ENCODE data around the gene SUSD5.
"Not testable (repeated sequence)": the region's sequence is repeated elsewhere in the genome, so short reads cannot be mapped to it uniquely, and the experiment has no call there.

Gene SUSD5

DNA sequence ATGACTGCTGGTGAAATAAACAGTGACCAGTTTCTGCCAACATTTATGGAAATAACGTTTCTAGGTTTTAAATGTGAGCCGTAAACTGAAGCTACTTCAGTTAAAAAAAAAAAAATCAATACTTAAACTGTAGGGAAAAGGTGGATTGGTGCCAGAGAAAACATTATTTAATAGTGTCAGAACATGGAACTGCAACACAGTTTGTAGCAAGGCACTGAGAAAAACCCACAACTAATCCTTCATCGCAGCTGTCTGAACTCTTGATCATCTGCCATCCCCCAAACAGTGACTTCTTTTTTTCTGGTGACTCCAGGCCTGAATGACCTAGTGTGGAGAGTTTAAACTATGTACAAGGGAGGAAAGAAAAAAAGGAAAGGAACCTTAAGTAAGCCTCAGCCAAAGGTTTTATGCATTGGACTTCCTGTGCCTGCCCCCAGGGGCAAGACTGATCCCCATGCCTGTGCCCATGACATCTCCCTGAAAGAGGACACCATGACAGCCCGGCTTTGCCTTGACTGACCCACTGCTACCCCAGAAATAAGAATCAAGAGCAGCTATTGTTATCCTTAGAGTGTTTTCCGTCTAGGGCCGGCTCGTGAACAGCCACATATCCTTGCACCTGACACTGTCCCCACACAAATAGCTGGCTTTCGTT is 71.7 kb downstream of the SUSD5 start:
- no peak for DNase-seq

DNA sequence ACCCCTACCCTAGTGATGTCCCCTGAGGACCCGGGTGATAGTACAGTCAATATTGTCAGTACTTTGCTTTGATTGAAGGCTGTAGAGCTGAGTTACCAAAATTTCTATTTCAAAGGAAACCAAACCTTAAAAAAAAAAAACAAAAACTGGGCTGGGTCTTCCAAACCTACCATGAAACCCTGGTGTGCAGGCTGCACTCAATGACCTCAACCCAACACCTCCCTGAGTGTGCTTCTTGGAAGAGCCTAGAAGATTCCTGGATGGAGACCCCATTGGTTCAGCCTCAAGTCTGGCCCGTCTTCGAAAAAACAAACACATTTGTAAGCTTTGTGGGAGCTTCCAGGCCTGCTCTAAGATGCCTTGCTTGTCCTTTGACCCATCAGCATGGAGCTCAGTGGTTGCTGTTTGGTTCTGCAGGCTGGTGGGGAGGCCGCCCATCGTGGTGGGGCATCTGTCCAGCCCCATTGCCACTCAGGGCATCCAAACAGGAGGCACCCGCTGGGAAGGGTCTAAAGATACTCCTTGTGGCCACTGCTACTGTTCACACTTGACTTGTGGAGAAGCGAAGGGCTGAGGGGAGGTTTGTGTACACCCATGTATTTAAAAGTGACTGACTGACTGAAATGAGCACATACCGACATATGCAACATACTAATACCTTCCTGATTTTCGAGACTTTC is 72.6 kb downstream of the SUSD5 start:
- DNase-seq, result no peak

DNA sequence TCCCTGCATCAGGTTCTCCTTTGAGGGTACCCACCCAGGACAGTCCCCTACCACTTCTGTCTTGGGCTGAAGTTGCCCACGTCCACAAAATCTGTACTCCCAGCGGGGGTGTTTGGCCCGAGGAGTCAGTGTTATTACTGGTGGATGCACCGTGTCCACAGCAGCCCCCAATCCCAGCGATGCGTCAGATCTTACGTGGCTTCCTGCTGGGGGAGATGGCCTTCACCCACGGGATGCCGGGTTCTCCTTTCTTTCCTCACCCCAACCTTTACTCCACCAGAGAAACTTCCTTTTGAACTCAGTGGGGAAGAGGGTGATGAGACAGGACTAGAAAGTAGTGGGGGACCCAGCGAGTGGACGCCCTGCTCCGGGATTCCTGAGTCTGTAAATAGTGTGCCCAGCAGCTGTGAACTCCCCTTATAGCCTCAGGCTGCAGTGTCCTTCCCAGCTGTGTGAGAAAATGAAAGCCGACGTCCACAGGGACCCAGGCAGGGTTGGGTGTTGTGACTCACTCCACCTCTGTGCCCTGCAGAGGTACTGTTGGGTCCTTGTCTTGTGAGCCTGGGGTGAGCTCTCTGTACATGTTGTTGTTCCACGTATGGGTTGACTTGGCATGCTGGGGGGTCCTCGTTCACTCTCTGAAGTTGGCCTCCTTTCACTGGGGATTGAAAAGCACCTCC is 73.2 kb downstream of the SUSD5 start:
- no peak for DNase-seq

DNA sequence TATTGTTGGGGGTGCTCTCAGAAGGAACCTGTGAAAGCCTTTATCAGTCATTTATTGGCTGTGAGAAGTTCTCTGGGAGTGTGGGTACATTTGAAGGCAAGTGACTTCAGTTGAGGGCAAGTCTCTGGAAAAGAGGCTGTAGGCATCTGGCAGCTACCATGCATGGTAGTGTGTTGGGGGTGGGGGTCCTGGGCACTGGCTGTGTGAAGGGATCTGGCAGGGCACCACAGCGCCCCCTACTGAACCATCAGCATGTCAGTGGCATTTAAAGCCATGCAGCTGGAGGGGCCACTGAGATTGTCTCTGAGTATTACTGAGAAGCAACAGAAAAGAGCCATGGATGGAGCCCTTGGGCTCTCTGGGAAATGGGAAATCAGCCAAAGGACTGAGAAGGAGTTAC is 74.2 kb downstream of the SUSD5 start:
- DNase-seq, result peak; percentile 17

DNA sequence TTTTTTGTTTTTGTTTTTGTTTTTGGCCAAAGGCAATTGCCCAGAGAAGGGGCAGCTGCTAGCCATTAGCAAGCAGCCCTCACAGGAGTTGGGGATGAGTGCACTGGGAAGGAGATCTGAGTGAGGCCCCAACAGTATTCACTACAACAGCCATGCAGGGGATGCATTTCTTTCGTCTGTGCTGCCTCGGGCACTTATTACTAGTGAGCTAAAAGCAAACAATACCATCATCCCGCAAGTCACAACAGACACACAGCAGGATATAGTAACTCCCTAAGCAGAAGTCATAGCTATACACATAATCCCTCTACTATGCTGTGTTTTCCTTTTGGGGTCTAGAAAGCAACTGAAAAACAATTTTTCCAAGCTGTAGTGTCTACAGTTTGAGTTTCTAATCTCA is 77.6 kb downstream of the SUSD5 start:
- no peak for DNase-seq

DNA sequence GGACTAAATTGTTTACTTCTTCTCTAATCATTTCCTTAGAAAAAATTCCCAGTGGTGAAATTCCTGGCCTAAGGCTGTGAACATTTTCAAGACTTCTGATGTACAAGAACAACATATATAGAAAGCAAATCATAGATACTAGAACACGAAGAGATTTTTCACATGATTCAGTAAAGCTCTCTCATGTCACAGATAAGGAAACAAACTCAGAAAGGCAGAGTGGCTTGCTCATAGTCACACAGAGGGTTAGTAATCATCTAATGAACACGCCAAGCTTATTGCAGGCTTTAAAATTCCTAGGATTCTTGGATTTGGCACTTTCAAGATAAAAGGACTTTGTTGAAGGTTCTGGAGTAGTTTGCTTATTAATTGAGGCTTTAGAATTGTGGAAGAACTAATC is 78.6 kb downstream of the SUSD5 start:
- no peak for DNase-seq

DNA sequence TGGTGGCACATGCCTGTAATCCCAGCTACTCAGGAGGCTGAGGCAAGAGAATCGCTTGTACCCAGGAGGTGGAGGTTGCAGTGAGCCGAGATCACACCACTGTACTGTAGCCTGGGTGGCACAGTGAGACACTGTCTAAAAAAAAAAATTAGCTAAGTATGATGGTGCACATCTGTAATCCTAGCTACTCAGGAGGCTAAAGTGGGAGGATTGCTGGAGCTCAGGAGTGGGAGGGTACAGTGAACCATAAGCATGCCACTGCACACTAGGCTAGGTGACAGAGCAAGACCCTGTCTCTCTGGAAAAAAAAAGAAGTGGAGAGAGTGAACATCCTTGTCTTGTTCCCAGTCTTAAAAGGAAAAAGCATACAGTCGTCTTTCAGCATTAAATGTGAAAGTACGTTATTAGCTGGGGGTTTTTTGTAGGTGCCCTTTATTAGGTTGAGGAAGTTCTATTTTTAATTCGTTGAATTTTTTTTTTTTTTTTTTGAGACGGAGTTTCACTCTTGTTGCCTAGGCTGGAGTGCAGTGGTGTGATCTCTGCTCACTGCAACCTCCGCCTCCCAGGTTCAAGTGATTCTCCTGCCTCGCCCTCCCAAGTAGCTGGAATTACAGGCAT is 79.5 kb downstream of the SUSD5 start:
- not testable (repeated sequence) for DNase-seq

DNA sequence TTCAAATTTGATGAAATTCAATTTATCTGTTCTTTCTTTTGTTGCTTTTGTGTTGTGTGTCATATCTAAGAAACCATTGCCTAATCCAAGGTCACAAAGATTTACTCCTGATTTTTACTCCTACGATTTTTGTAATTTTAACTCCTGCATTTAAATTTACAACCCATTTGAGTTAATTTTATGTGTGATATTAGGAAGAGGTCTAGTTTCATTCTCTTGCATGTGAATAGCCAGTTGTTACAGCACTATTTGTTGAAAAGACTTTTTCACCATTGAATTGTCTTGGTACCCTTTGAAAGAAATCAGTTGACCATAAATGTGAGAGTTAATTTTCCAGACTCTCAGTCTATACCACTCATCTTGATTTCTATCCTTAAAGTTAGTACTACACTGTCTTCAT is 80.9 kb downstream of the SUSD5 start:
- no peak for DNase-seq

DNA sequence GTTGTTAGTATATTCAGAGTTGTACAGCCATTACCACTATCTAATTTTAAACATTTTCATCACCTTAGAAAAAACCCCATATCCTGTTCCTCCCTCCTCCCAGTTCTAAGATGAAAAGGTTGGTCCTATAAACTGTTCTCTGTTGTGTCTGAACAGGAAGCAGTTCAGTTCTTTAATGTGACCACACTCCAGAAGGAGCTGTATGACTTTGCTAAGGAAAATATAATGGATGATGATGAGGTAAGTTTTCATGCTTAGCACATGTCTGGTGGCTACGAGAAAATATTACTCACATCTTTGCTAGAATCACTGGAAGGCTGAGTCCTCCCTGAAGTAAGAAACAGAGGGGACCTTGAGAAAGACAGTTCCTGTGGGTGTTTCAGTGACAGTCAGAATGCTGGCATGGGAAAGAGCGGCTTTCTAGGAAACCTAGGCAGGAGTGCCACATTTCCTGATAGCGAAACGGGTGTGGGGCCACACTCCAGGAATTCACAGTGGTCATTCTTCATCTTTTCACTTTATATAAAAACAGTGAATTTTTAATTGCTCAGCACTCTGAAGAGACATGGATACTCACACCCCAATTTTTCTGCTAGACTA is 84.5 kb downstream of the SUSD5 start:
- DNase-seq, result no peak

DNA sequence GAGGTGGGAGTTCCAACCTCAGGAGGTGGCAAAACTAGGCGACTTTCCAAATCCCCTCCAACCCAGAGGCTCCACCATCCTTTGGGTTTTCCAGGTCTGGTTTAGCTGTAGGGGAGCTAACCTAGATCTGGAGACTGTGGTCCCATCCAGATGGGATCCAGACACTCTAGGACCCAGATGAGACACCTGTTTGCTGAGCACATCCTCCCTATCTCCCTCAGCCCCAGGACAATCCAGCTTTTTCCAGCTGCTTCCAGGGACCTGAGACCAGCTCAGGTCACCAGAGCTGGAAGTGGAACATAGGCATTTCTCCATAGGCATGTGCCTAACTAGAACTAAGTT is 86.6 kb downstream of the SUSD5 start:
- DNase-seq, result no peak

DNA sequence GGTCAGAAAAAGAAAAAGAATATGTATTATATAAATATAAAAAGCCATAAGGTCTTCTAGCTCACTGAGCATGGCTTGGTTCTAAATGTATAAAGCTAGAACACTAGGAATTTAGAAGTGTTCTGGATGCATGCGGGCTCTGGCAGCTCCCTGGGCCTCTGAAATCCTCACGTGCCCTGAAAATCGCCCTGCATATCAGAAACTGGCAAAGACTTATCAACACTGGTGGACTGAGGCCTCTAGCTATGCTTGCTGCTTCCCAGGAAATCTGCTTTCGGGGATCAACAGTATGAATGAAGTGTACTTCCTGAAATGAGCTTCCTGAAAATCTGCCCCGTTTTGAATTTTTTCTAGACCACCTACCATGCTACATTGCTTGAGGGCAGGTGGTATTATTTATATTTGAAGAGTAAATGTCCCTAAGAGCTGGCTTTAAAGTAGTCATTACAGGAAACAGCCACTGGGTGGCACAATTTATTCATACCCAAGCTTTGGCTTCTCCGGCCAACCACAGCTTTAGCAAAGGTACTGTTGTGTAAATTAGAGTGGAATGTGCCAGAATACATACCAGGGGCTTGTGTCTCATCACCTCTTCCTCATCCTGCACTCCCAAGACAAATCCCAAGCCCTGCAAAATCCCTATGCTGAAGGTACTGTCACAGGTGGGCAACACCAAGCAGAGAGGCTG is 87.1 kb downstream of the SUSD5 start:
- peak in 1 of 2 experiments; percentile 7 for DNase-seq

DNA sequence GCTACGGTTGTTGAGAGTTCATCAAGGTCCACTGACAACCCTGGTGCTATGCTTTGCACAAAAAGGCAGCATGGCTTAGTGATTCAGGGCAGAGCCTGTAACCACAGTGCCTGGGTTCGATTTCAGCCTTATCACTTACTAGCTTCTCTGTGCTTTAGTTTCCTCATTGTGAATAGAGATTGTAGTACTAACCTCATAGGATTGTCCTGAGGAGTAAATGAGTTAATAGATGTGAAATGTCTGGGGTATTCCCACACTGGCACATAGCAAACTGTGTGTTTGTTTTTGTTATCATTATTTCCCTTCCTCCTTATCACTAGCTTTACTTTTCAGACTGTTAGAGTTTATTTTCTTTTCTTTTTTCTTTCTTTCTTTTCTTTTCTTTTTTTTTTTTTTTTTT is 88.5 kb downstream of the SUSD5 start:
- DNase-seq, result no peak

DNA sequence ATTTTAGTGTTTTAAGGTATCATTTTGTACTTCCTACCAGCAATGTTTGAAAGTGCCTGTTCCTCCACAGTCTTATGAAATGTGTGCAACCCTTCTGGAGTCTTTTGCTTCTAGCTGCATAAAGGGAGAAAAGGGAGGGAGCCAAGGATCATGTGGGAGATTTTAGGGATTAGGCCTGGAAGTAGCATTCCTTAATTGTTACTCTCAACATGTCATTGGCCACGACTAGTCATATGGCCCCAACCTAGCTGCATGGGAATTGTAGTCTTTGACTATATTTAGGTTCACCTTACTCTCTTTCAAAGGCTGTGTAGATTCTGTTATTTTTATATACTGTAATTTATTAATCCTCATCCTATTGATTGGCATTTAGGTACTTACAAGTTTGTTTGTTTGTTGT is 89.9 kb downstream of the SUSD5 start:
- no peak for DNase-seq

DNA sequence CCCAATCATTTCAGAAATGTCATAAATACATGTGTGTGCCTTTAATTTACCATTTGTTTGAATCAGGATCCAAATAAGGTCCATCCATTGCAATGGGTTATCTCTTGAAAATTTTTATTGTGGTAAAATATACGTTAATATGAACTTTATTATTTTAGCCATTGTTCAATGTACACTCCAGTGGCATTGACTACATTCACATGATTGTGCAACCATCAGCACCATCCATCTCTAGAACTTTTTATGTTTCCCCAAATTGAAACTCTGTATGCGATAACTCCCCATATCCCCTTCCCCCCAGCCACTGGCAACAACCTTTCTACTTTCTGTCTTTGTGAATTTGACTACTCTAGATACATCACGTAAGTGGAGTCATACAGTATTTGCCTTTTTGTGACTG is 92.8 kb downstream of the SUSD5 start:
- no peak for DNase-seq

DNA sequence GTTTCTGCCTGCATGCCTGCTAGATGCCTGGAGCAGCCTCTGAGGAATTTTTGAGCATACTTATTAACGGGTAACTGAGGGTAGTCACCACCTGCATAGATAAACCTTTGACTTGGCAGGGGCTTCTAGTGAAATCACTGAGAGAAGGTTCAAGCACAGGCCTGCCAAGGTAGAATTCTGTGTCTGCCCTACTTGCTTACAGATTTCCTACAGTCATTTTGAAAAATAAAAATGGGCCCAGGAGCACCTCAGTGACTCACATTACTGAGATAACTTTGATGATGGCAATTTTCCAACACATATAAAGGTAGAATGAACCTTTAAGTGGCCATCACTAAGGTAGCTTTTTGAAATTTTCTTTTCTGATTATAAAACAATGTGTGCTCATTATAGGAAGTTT is 94.0 kb downstream of the SUSD5 start:
- DNase-seq, result no peak

DNA sequence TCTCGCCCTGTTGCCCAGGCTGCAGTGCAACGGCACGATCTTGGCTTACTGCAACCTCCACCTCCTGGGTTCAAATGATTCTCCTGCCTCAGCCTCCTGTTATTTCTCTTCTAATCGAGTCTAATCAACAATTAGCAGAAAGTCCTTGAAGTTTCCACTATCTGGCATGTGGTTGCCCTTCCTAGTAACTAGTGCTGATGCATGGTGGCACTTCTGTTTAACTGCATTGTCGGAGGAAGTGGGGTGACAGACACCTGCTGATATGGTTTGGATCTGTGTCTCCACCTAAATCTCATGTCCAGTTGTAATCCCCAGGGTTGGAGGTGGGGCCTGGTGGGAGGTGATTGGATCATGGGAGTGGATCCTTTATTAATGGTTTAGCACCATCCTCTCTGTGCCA is 95.6 kb downstream of the SUSD5 start:
- no peak for DNase-seq

DNA sequence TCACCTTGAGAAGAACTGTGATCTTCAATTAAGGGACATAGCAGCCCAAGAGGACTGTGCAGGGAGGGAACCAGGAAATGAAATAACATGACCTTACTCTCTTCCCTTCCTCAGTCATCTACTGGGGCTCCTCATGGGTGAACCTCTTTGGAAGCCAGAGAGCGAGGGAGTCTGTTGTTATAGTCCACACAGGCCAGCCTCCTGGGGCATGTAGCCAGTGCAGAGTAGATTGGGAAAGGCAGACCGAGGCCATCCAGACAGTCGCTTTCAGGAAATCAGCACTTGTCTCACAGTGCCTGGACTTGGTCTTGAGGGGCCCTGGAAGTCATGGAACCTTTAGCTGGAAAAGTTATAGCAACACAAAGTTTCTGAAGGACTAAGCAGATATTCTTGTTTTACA is 98.7 kb downstream of the SUSD5 start:
- no peak for DNase-seq

DNA sequence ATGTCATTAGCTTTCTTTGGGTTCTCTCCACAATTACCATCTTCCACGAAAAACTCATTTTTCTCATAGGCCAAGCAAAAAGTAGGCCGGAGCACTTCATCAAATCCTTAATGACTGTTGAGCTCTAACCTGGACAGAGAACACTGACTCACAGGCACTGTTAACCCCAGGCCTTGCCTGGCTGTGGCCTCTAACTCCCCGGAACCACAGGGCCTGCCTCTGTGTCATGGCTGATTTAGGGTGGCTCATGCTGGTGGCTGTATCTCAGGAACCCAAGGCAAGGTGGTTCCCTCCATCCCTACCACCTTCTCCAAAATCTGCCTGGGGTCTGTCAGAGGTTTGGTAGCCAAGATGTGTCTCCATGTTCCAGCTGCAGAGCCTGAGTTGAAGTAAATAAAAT is 101.1 kb downstream of the SUSD5 start:
- no peak for DNase-seq

DNA sequence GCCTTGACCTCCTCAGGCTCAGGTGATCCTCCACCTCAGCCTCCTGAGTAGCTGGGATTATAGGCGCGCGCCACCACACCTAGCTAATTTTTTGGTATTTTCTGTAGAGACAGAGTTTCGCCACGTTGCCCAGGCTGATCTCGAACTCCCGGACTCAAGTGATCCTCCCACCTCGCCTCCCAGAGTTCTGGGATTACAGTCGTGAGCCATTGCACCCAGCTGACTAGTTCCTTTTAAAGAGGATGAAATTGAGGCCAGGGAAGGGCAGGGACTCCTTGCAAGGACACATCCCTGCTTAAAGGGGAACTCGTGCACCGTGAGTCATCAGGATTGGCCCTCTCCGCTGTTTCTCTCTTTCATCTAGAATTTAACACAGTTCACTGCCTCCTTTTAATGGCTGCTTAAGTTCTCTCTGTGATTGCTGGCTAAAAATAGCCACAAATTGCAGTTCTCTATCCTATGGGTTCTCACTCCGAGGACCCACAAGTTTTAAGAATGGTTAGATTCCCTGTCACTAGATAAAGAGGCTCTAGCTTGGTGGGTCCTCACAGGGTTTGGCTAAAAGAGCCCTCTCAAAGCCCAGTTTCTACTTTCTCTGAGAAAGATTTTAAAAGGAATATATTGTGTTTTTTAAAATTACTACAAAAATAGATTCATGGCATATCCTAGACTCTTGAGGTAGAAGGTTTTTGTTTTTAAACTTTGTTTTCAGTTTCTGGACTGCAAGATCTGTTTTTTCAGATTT is 103.4 kb downstream of the SUSD5 start:
- DNase-seq, result no peak

DNA sequence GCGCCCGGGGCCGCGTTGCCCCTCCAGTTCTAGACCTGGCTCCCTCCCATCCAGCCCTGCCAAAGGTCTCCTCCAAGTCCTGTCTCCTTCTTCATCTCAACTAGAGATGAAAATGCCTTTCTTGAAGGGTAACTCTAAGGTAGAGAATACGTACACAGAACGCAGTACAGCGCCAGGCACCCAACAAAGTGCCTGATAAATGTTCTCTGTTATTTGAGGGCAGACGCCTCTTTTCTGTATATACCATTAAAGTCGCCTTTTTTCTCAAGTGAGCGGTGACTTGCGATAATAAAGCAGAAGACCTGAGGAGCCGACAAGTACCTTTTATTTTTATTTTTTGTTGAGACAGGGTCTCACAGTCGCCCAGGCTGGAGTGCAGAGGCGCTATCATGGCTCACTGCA is 104.0 kb downstream of the SUSD5 start:
- DNase-seq, result no peak

DNA sequence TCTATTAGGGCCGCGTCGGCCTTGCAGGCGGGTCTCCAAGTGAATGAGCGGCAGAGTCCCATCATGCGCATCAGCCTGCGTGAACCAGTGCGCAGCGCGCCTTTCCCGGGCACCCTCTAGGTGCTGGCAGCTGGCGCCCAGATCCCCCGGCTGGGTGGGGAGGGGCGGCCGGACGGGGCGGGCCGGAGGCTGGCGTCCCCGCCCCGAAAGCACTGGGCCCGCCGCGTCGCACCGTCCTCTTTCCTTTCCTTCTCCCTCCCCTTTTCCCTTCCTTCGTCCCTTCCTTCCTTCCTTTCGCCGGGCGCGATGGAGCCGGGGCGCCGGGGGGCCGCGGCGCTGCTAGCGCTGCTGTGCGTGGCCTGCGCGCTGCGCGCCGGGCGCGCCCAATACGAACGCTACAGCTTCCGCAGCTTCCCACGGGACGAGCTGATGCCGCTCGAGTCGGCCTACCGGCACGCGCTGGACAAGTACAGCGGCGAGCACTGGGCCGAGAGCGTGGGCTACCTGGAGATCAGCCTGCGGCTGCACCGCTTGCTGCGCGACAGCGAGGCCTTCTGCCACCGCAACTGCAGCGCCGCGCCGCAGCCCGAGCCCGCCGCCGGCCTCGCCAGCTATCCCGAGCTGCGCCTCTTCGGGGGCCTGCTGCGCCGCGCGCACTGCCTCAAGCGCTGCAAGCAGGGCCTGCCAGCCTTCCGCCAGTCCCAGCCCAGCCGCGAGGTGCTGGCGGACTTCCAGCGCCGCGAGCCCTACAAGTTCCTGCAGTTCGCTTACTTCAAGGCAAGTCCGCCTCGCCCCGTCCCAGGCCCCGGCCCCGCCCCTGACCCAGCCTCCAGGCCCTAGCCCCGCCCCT is 104.6 kb downstream of the SUSD5 start, which contains the start of gene CRTAP:
TSS of gene CRTAP (plus strand) at position 243 of the 850 bp plus-strand sequence. CDS start at position 307, 64 bp downstream.
- peak; percentile 79 to 88 for DNase-seq
